Measurements from ENCODE around the gene SYNC. TPM values are rescaled to one million over a fixed set of nuclear protein-coding genes. Genes with fewer than 3 reads are reported as not detected.

The SYNC gene
- total and polyA plus RNA-seq, 2 experiments from 2014 or later = not detected

GRCh38 chr1:32749771-32750170 is 47.2 kb upstream of the SYNC start:
- H3K79me2 ChIP-seq (replicated peaks; ENCODE audit: insufficient read depth) = peaks cover 5% of the 10 kb centered on the region

DNA sequence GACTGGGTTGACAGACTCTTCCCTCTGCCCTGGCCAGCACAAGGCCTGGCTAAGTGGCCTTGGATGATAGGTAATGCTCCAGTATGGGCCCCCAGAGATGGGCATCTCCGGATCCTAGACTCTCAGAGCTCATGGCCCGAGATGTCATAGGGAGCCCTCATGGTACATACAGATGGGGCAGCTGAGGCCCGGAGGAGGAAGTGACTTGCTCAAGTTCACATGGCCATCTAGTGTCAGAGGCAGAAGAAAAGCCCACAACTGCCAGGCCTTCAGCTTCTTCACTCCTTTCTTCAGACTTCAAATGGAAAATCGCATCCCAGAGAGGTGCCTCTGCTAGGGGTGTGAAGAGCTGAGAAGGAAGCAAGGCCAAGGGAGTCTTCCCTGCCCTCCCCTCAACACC is 46.8 kb upstream of the SYNC start:
- Histone ChIP-seq H3K4me2 (no peak overlapping the region), H3K27me3 (ENCODE audit: insufficient read depth) (no peaks in the 10 kb centered on the region), H3K4me1 (ENCODE audit: insufficient read depth) (peaks cover 9% of the 10 kb centered on the region), H2AFZ (no peak overlapping the region), H3K36me3 (ENCODE audit: insufficient read depth) (no peaks in the 10 kb centered on the region), H4K20me1 (replicated peaks; ENCODE audit: insufficient read depth) (no peaks in the 10 kb centered on the region; the same call in 1 of the 2 replicates), H3K4me3 (no peak overlapping the region), H3F3A (replicated peaks; ENCODE audit: low read depth) (peaks cover 4% of the 10 kb centered on the region), H3K9me2 (ENCODE audit: insufficient read depth) (no peaks in the 10 kb centered on the region), H3K79me2 (replicated peaks; ENCODE audit: insufficient read depth) (peaks cover 2% of the 10 kb centered on the region), H3K27ac (ENCODE audit: low read depth) (no peak overlapping the region)
- ATAC-seq (no peak), DNase-seq (ENCODE audit: low spot score) (no peak)
- TF ChIP-seq NANOG (IDR thresholded peaks at IDR 0.05; ENCODE audit: borderline replicate concordance) = no peak
- TF ChIP-seq ETS1 (IDR thresholded peaks at IDR 0.05) = no peak
- TF ChIP-seq ZNF114 (CRISPR knock-in tag; IDR thresholded peaks at IDR 0.05) = no peak
- H3K27ac Mint-ChIP-seq = no peak overlapping the region
- peaks cover 21% of the 10 kb centered on the region for H3K4me1 Mint-ChIP-seq
- no peak overlapping the region for H3K4me3 Mint-ChIP-seq
- peaks cover 9% of the 10 kb centered on the region for H3K27me3 Mint-ChIP-seq (ENCODE audit: insufficient read depth, low read depth, poor library complexity)
- 0 out of 3 replicates have a peak, but pooled peaks cover 2% of the 10 kb centered on the region for H3K9me3 Mint-ChIP-seq
- no peaks in the 10 kb centered on the region; the same call in 2 of the 3 replicates for H3K36me3 Mint-ChIP-seq (ENCODE audit: low read depth)

More at GRCh38 chr1:32749771-32750170, 47.2 kb upstream of the SYNC start:
- Mint-ChIP-seq H3K4me3 (no peak overlapping the region), H3K27ac (no peak overlapping the region), H3K27me3 (ENCODE audit: insufficient read depth, low read depth, poor library complexity) (peaks cover 9% of the 10 kb centered on the region), H3K36me3 (ENCODE audit: low read depth) (no peaks in the 10 kb centered on the region; the same call in 2 of the 3 replicates), H3K9me3 (0 out of 3 replicates have a peak, but pooled peaks cover 2% of the 10 kb centered on the region), H3K4me1 (peaks cover 20% of the 10 kb centered on the region)
- Histone ChIP-seq H3F3A (replicated peaks; ENCODE audit: low read depth) (peaks cover 7% of the 10 kb centered on the region), H3K4me2 (no peak overlapping the region), H4K20me1 (replicated peaks; ENCODE audit: insufficient read depth) (no peaks in the 10 kb centered on the region; the same call in 1 of the 2 replicates), H3K9me2 (ENCODE audit: insufficient read depth) (no peaks in the 10 kb centered on the region), H3K4me3 (no peak overlapping the region), H3K27me3 (ENCODE audit: insufficient read depth) (no peaks in the 10 kb centered on the region), H2AFZ (no peak overlapping the region), H3K27ac (ENCODE audit: low read depth) (no peak overlapping the region), H3K36me3 (ENCODE audit: insufficient read depth) (no peaks in the 10 kb centered on the region), H3K4me1 (ENCODE audit: insufficient read depth) (peaks cover 9% of the 10 kb centered on the region)
- peak; percentile 38 to 66 for TF ChIP-seq CTCF (conservative IDR thresholded peaks at IDR 0.05; ENCODE audit: low read depth in 2 of 2)
- TF ChIP-seq EZH2 (IDR thresholded peaks at IDR 0.05; ENCODE audit: low read depth, unreplicated experiment) = no peak
- DNase-seq (ENCODE audit: low spot score) (no peak), ATAC-seq (peak; percentile 5)

- Histone ChIP-seq H3K4me1 (ENCODE audit: insufficient read depth) (peaks cover 9% of the 10 kb centered on the region), H2AFZ (no peak overlapping the region), H3K4me2 (no peak overlapping the region), H3K27me3 (ENCODE audit: insufficient read depth) (no peaks in the 10 kb centered on the region), H3K9me2 (ENCODE audit: insufficient read depth) (no peaks in the 10 kb centered on the region), H3K79me2 (replicated peaks; ENCODE audit: insufficient read depth) (no peaks in the 10 kb centered on the region), H3K36me3 (ENCODE audit: insufficient read depth) (no peaks in the 10 kb centered on the region), H4K20me1 (replicated peaks; ENCODE audit: insufficient read depth) (no peaks in the 10 kb centered on the region; the same call in 1 of the 2 replicates), H3F3A (replicated peaks; ENCODE audit: low read depth) (0 out of 2 replicates have a peak, but pooled peaks cover 2% of the 10 kb centered on the region), H3K27ac (ENCODE audit: low read depth) (no peak overlapping the region), H3K4me3 (no peak overlapping the region)
- no peak overlapping the region for H3K27ac Mint-ChIP-seq
- H3K9me3 Mint-ChIP-seq = 0 out of 3 replicates have a peak, but pooled peaks cover 2% of the 10 kb centered on the region
- ATAC-seq (no peak), DNase-seq (ENCODE audit: low spot score) (no peak)
- peaks cover 25% of the 10 kb centered on the region for H3K4me1 Mint-ChIP-seq
- H3K27me3 Mint-ChIP-seq (ENCODE audit: insufficient read depth, low read depth, poor library complexity) = peaks cover 9% of the 10 kb centered on the region
- no peaks in the 10 kb centered on the region; the same call in 2 of the 3 replicates for H3K36me3 Mint-ChIP-seq (ENCODE audit: low read depth)
- H3K4me3 Mint-ChIP-seq = no peak overlapping the region
- TF ChIP-seq ZNF114 (CRISPR knock-in tag; IDR thresholded peaks at IDR 0.05) (no peak), CTCF (conservative IDR thresholded peaks at IDR 0.05; ENCODE audit: low read depth in 2 of 2) (no peak), ZNF331 (CRISPR knock-in tag; IDR thresholded peaks at IDR 0.05; ENCODE audit: low read depth) (no peak), REST (IDR thresholded peaks at IDR 0.05; ENCODE audit: unreplicated experiment) (no peak), ETS1 (IDR thresholded peaks at IDR 0.05) (no peak), EZH2 (IDR thresholded peaks at IDR 0.05; ENCODE audit: low read depth, unreplicated experiment) (no peak), NANOG (IDR thresholded peaks at IDR 0.05; ENCODE audit: borderline replicate concordance) (no peak)
Measured at GRCh38 chr1:32748926-32749325, 46.4 kb upstream of the SYNC start.
